GM23338 (cell line): ENCODE measurements around the gene PRR35. TPM values are rescaled to one million over a fixed set of nuclear protein-coding genes. Genes with fewer than 3 reads are reported as not detected.

Source experiments
- ATAC-seq: fragments of 200-7000 bp; cut with Tn5 transposase; 3 replicates; pipeline ENCODE4 v1.9.1; 2020
- DNase-seq: peaks from one replicate; pipeline ENCODE4 v3.0.0-alpha.2; 2015; ENCODE audit warnings: low spot score
- H2AFZ ChIP-seq: fragments of 200-600 bp; sonication (generic); 2 replicates; pipeline ENCODE4 v1.8.0; 2016; ENCODE audit warnings: antibody characterized with exemption, mild to moderate bottlenecking, moderate library complexity
- H3F3A ChIP-seq: fragments of 200-600 bp; sonication (generic); replicated peaks from 2 replicates; pipeline ENCODE4 v1.8.0; 2017; ENCODE audit warnings: antibody characterized with exemption, mixed run types, low read depth
- H3K27ac ChIP-seq: fragments of 200-600 bp; sonication (generic); 2 replicates; pipeline ENCODE4 v1.6.1; 2016; ENCODE audit warnings: low read depth
- H3K27me3 ChIP-seq: fragments of 200-600 bp; sonication (generic); 2 replicates; pipeline ENCODE4 v1.8.0; 2016; ENCODE audit warnings: mild to moderate bottlenecking, mixed run types, moderate library complexity; ENCODE audit not compliant: insufficient read depth
- H3K36me3 ChIP-seq: fragments of 200-600 bp; sonication (generic); 2 replicates; pipeline ENCODE4 v1.8.0; 2016; ENCODE audit warnings: mild to moderate bottlenecking; ENCODE audit not compliant: insufficient read depth
- H3K4me1 ChIP-seq: fragments of 200-600 bp; sonication (generic); 2 replicates; pipeline ENCODE4 v1.8.0; 2016; ENCODE audit warnings: mild to moderate bottlenecking, moderate library complexity; ENCODE audit not compliant: insufficient read depth
- H3K4me2 ChIP-seq: fragments of 200-600 bp; sonication (generic); 2 replicates; pipeline ENCODE4 v1.7.1; 2017; ENCODE audit warnings: mixed run types
- H3K4me3 ChIP-seq: fragments of 200-600 bp; sonication (generic); 2 replicates; pipeline ENCODE4 v1.6.1; 2016; ENCODE audit warnings: mixed run types
- H3K79me2 ChIP-seq: fragments of 200-600 bp; sonication (generic); replicated peaks from 2 replicates; pipeline ENCODE4 v1.8.0; 2017; ENCODE audit warnings: mild to moderate bottlenecking; ENCODE audit not compliant: insufficient read depth
- H3K9me2 ChIP-seq: fragments of 200-600 bp; sonication (generic); 2 replicates; pipeline ENCODE4 v1.8.0; 2017; ENCODE audit not compliant: insufficient read depth
- H4K20me1 ChIP-seq: fragments of 200-600 bp; sonication (generic); replicated peaks from 2 replicates; pipeline ENCODE4 v1.8.0; 2017; ENCODE audit warnings: mild to moderate bottlenecking; ENCODE audit not compliant: insufficient read depth
- H3K27ac Mint-ChIP-seq: 2 replicates; pipeline ENCODE4 v1.8.0; 2020; ENCODE audit warnings: inconsistent platforms, mild to moderate bottlenecking, moderate library complexity, mixed read lengths
- H3K27me3 Mint-ChIP-seq: 3 replicates; pipeline ENCODE4 v1.8.0; 2022; ENCODE audit warnings: low read depth, mild to moderate bottlenecking, moderate library complexity, mixed read lengths, inconsistent platforms; ENCODE audit not compliant: insufficient read depth, poor library complexity
- H3K36me3 Mint-ChIP-seq: 3 replicates; pipeline ENCODE4 v1.8.0; 2021; ENCODE audit warnings: low read depth, mild to moderate bottlenecking, inconsistent platforms, moderate library complexity, mixed read lengths
- H3K4me1 Mint-ChIP-seq: 3 replicates; pipeline ENCODE4 v1.8.0; 2020; ENCODE audit warnings: mild to moderate bottlenecking, inconsistent platforms, mixed read lengths
- H3K4me3 Mint-ChIP-seq: 3 replicates; pipeline ENCODE4 v1.8.0; 2021; ENCODE audit warnings: moderate library complexity, mild to moderate bottlenecking, inconsistent platforms, mixed read lengths
- H3K9me3 Mint-ChIP-seq: 3 replicates; pipeline ENCODE4 v1.8.0; 2020; ENCODE audit warnings: moderate library complexity, mild to moderate bottlenecking, inconsistent platforms, mixed read lengths
- CREB1 ChIP-seq: fragments of 250-450 bp; sonication (Bioruptor Pico); IDR thresholded peaks from 2 replicates; pipeline ENCODE4 v1.5.0; 2020; ENCODE audit warnings: low read depth, mild to moderate bottlenecking, moderate library complexity
- CTCF ChIP-seq, 2 experiments: fragments of 200-600 bp in 1 of 2; sonication (generic) in 1 of 2; conservative IDR thresholded peaks; 2 replicates each; pipeline versions ENCODE4 v1.5.1 to v1.6.1; 2016 to 2017; ENCODE audit warnings: antibody characterized with exemption in 2 of 2, low read depth in 2 of 2, mild to moderate bottlenecking in 2 of 2, moderate library complexity in 1 of 2
- ETS1 ChIP-seq: IDR thresholded peaks from 2 replicates; pipeline ENCODE4 v1.6.1; 2016; ENCODE audit warnings: antibody characterized with exemption
- EZH2 ChIP-seq: fragments of 200-600 bp; sonication (generic); IDR thresholded peaks from one replicate; pipeline ENCODE4 v1.8.0; 2017; ENCODE audit warnings: antibody characterized with exemption, mild to moderate bottlenecking, low read depth; ENCODE audit not compliant: unreplicated experiment
- EZH2phosphoT487 ChIP-seq: fragments of 200-600 bp; sonication (generic); IDR thresholded peaks from one replicate; pipeline ENCODE4 v1.8.1; 2018; ENCODE audit warnings: antibody characterized with exemption; ENCODE audit not compliant: unreplicated experiment
- JUNB ChIP-seq: IDR thresholded peaks from one replicate; pipeline ENCODE4 v1.6.1; 2016; ENCODE audit warnings: antibody characterized with exemption; ENCODE audit not compliant: unreplicated experiment
- NANOG ChIP-seq: IDR thresholded peaks from 2 replicates; pipeline ENCODE4 v1.6.1; 2016; ENCODE audit warnings: antibody characterized with exemption, borderline replicate concordance
- POLR2AphosphoS5 ChIP-seq: IDR thresholded peaks from 2 replicates; pipeline ENCODE4 v1.6.1; 2016; ENCODE audit warnings: antibody characterized with exemption, low read depth
- REST ChIP-seq: IDR thresholded peaks from one replicate; pipeline ENCODE4 v1.6.1; 2018; ENCODE audit warnings: antibody characterized with exemption; ENCODE audit not compliant: unreplicated experiment
- STAT1 ChIP-seq: IDR thresholded peaks from one replicate; pipeline ENCODE4 v1.6.1; 2016; ENCODE audit warnings: antibody characterized with exemption; ENCODE audit not compliant: unreplicated experiment
- ZNF114 ChIP-seq: fragments of 250-450 bp; sonication (Bioruptor Pico); IDR thresholded peaks from 2 replicates; pipeline ENCODE4 v1.5.0; 2020; ENCODE audit warnings: mild to moderate bottlenecking, moderate library complexity
- ZNF331 ChIP-seq: fragments of 250-450 bp; sonication (Bioruptor Pico); IDR thresholded peaks from 2 replicates; pipeline ENCODE4 v1.5.0; 2020; ENCODE audit warnings: low read depth, mild to moderate bottlenecking, moderate library complexity
- ZNF462 ChIP-seq: fragments of 250-450 bp; sonication (Bioruptor Pico); IDR thresholded peaks from 2 replicates; pipeline ENCODE4 v1.5.0; 2020; ENCODE audit warnings: mild to moderate bottlenecking, moderate library complexity
- polyA plus RNA-seq: library from polyadenylated mRNA; unstranded; fragments of >200 nt; fragmentation: Nextera tagmentation; extraction: Ambion mirVana; gene quantifications from 2 replicates; pipeline ENCODE4 v1.2.1, GENCODE V29; 2016
- total RNA-seq: library from RNA; depleted of rRNA; stranded (reverse); fragments of >200 nt; shearing (Covaris generic); gene quantifications from 2 replicates; pipeline ENCODE4 v1.2.3, GENCODE V29; 2014

PRR35 gene
- total and polyA plus RNA-seq, 2 experiments from 2014 or later = 0.32 to 1.4 TPM

GRCh38 chr16:534135-534534, 26.1 kb upstream of the PRR35 start:
- Mint-ChIP-seq H3K4me3 (no peak overlapping the region), H3K36me3 (peaks cover 6% of the 10 kb centered on the region), H3K27me3 (no peaks in the 10 kb centered on the region), H3K27ac (no peak overlapping the region), H3K4me1 (peaks cover 5% of the 10 kb centered on the region; the same call in 1 of the 3 replicates), H3K9me3 (no peaks in the 10 kb centered on the region)
- H3F3A ChIP-seq = 0 out of 2 replicates have a peak, but pooled peaks cover 4% of the 10 kb centered on the region
- DNase-seq = no peak
- H3K27ac ChIP-seq = no peak overlapping the region
- no peak overlapping the region for H2AFZ ChIP-seq
- H3K4me3 ChIP-seq = no peak overlapping the region
- H3K36me3 ChIP-seq = no peaks in the 10 kb centered on the region
- no peaks in the 10 kb centered on the region for H3K9me2 ChIP-seq
- no peaks in the 10 kb centered on the region for H3K27me3 ChIP-seq
- H4K20me1 ChIP-seq = peaks cover 36% of the 10 kb centered on the region
- TF ChIP-seq ZNF331 = no peak
- TF ChIP-seq POLR2AphosphoS5 = no peak
- TF ChIP-seq CTCF (conservative IDR thresholded peaks at IDR 0.05; ENCODE audit: low read depth in 2 of 2) = no peak
- no peak for TF ChIP-seq CREB1 (CRISPR knock-in tag)
- no peak for TF ChIP-seq STAT1
- TF ChIP-seq NANOG = no peak
- no peak for TF ChIP-seq ZNF114 (CRISPR knock-in tag)
- TF ChIP-seq EZH2phosphoT487 = no peak
- no peak for TF ChIP-seq ETS1
- no peak for TF ChIP-seq REST
- TF ChIP-seq EZH2 = no peak
- TF ChIP-seq ZNF462 (CRISPR knock-in tag) = no peak
- TF ChIP-seq JUNB = no peak
- peaks cover 69% of the 10 kb centered on the region for H3K79me2 ChIP-seq
- no peaks in the 10 kb centered on the region for H3K4me1 ChIP-seq
- H3K4me2 ChIP-seq = no peak overlapping the region
- ATAC-seq = no peak
